HepG2 (cell line): ENCODE data around the gene SIK3. TPM values are rescaled to one million over a fixed set of nuclear protein-coding genes. Genes with fewer than 3 reads are reported as not detected.

ENCODE experiments used
- ATAC-seq: fragments of 200-7000 bp; cut with Tn5 transposase; 3 replicates; pipeline ENCODE4 v1.9.1; 2020; ENCODE audit warnings: mild to moderate bottlenecking, moderate library complexity
- BruUV-seq: library from RNA; stranded (reverse); fragments of 400-500 nt; replicated peaks from 2 replicates; lab custom pipeline; 2021; lab: Mats Ljungman, UMichigan
- CTCF ChIA-PET: fragments of 300-600 bp; formaldehyde crosslinking; extraction: SDS; loops from one replicate; lab custom pipeline; 2021; ENCODE audit warnings: low total read pairs, inconsistent platforms, low intra/inter-chr PET ratio; lab: Yijun Ruan, JAX
- POLR2A ChIA-PET: fragments of 350-600 bp; sonication (Branson Sonifier 250); formaldehyde crosslinking; loops from one replicate; lab custom pipeline; 2020; ENCODE audit warnings: antibody characterized with exemption, inconsistent platforms; lab: Yijun Ruan, JAX
- DNase-seq: peaks from one replicate; pipeline ENCODE4 v3.0.0-alpha.2; 2015; ENCODE audit warnings: low spot score
- FAIRE-seq: peaks from 3 replicates; lab custom pipeline; 2011; peaks lifted over from hg19 to GRCh38; lab: Jason Lieb, UNC
- H2AFZ ChIP-seq: one replicate; pipeline ENCODE4 v1.6.1; 2011; ENCODE audit warnings: low read length, inconsistent platforms
- H3K27ac ChIP-seq: fragments of 300-600 bp; 3 replicates; pipeline ENCODE4 v1.8.0; 2011; ENCODE audit warnings: mixed run types, mild to moderate bottlenecking, mixed read lengths, low read length, inconsistent platforms; ENCODE audit not compliant: insufficient read depth; ENCODE audit errors: extremely low read length
- H3K27me3 ChIP-seq, 2 experiments: fragments of 200-600 bp in 1 of 2; 2 replicates in 1 of 2; 3 replicates in 1 of 2; pipeline versions ENCODE4 v1.6.0 to v1.8.0; 2011; ENCODE audit warnings: low read length in 2 of 2, mild to moderate bottlenecking in 2 of 2, moderate library complexity in 2 of 2, inconsistent platforms in 1 of 2; ENCODE audit not compliant: insufficient read depth in 2 of 2, control insufficient read depth in 1 of 2
- H3K36me3 ChIP-seq, 2 experiments: fragments of 200-600 bp in 1 of 2; replicated peaks in 1 of 2; 2 replicates in 1 of 2; 3 replicates in 1 of 2; pipeline versions ENCODE4 v1.5.1 to v1.8.0; 2011; ENCODE audit warnings: low read length in 2 of 2, inconsistent platforms in 1 of 2; ENCODE audit not compliant: insufficient read depth in 2 of 2, control insufficient read depth in 1 of 2
- H3K4me1 ChIP-seq: 2 replicates; pipeline ENCODE4 v1.5.1; 2012; ENCODE audit warnings: low read length, inconsistent platforms; ENCODE audit not compliant: insufficient read depth
- H3K4me2 ChIP-seq: 2 replicates; pipeline ENCODE4 v1.6.0; 2011; ENCODE audit warnings: low read depth, low read length, inconsistent platforms
- H3K4me3 ChIP-seq, 3 experiments: fragments of 200-600 bp in 1 of 3; sonication (generic), shearing (Covaris generic) in 1 of 3; replicated peaks in 1 of 3; 2 replicates each; pipeline ENCODE4 v1.5.1; 2011 to 2016; ENCODE audit warnings: low read length in 3 of 3, inconsistent platforms in 2 of 3, low read depth in 2 of 3, mild to moderate bottlenecking in 2 of 3, control low read depth in 1 of 3, mixed read lengths in 1 of 3; ENCODE audit not compliant: insufficient read depth in 1 of 3
- H3K79me2 ChIP-seq: one replicate; pipeline ENCODE4 v1.6.1; 2011; ENCODE audit warnings: low read length, inconsistent platforms; ENCODE audit not compliant: insufficient read depth
- H3K9ac ChIP-seq: 2 replicates; pipeline ENCODE4 v1.6.0; 2011; ENCODE audit warnings: mild to moderate bottlenecking, low read depth, low read length, inconsistent platforms; ENCODE audit not compliant: insufficient read depth
- H3K9me3 ChIP-seq: 2 replicates; pipeline ENCODE4 v1.5.1; 2012; ENCODE audit warnings: mild to moderate bottlenecking, low read length
- H4K20me1 ChIP-seq: 2 replicates; pipeline ENCODE4 v1.6.0; 2011; ENCODE audit warnings: inconsistent platforms, mild to moderate bottlenecking, low read length, moderate library complexity; ENCODE audit not compliant: insufficient read depth
- AKAP8 ChIP-seq: sonication (generic); formaldehyde crosslinking; IDR thresholded peaks from 2 replicates; pipeline ENCODE4 v1.5.1; 2020; ENCODE audit warnings: mild to moderate bottlenecking, missing genetic modification reagents
- BCL6 ChIP-seq: IDR thresholded peaks from 2 replicates; pipeline ENCODE4 v1.6.1; 2016; ENCODE audit warnings: missing genetic modification reagents, missing compliant biosample characterization
- CEBPZ ChIP-seq: IDR thresholded peaks from 2 replicates; pipeline ENCODE4 v1.6.1; 2012; ENCODE audit warnings: low read length, improper control_type of control experiment
- NCOA1 ChIP-seq: sonication (generic); formaldehyde crosslinking; IDR thresholded peaks from 2 replicates; pipeline ENCODE4 v1.9.0; 2021; ENCODE audit warnings: missing genetic modification reagents
- PITX1 ChIP-seq: sonication (generic); formaldehyde crosslinking; IDR thresholded peaks from 2 replicates; pipeline ENCODE4 v1.5.1; 2020; ENCODE audit warnings: mild to moderate bottlenecking, missing genetic modification reagents
- PRDM15 ChIP-seq: sonication (generic); formaldehyde crosslinking; IDR thresholded peaks from 2 replicates; pipeline ENCODE4 v1.4.0; 2020; ENCODE audit warnings: missing genetic modification reagents
- RARG ChIP-seq: sonication (generic); formaldehyde crosslinking; IDR thresholded peaks from 2 replicates; pipeline ENCODE4 v1.4.0; 2020; ENCODE audit warnings: low read depth, mild to moderate bottlenecking, missing genetic modification reagents
- RXRB ChIP-seq: IDR thresholded peaks from 2 replicates; pipeline ENCODE4 v1.6.1; 2016; ENCODE audit warnings: borderline replicate concordance, missing genetic modification reagents, missing compliant biosample characterization
- TGIF2 ChIP-seq: IDR thresholded peaks from 2 replicates; pipeline ENCODE4 v1.6.1; 2016; ENCODE audit warnings: control low read depth, missing compliant biosample characterization
- ZFP36L2 ChIP-seq: sonication (generic); formaldehyde crosslinking; IDR thresholded peaks from 2 replicates; pipeline ENCODE4 v1.4.0; 2020; ENCODE audit warnings: missing genetic modification reagents
- ZNF644 ChIP-seq: IDR thresholded peaks from 2 replicates; pipeline ENCODE4 v1.6.1; 2016; ENCODE audit warnings: low read depth
- ZZZ3 ChIP-seq: sonication (generic); formaldehyde crosslinking; IDR thresholded peaks from 2 replicates; pipeline ENCODE4 v1.4.0; 2020; ENCODE audit warnings: missing genetic modification reagents, mild to moderate bottlenecking, borderline replicate concordance
- WGBS: methylation state at CpG from one replicate; pipeline ENCODE4 v1.1.6; 2017; ENCODE audit warnings: low lambda C conversion rate; 5-methylcytosine and 5-hydroxymethylcytosine counted together
- in situ Hi-C: cut with HindIII; loops from 2 replicates; pipeline ENCODE4 v1.10.0; 2017; ENCODE audit warnings: low pct_unique_long_range_greater_than_20kb; ENCODE audit not compliant: extremely low pct_ligation_motif_present
- intact Hi-C: fragments of 100-400 bp; cut with micrococcal nuclease; formaldehyde crosslinking; loops from one replicate; pipeline ENCODE4 v1.10.0; 2022; ENCODE audit not compliant: unreplicated experiment
- polyA plus RNA-seq, 8 experiments: library from polyadenylated mRNA; depleted of rRNA in 3 of 8; stranded (reverse) in 7 of 8; unstranded in 1 of 8; fragments of >200 nt; fragmentation: Illumina TruSeq in 4 of 8; extraction: Trizol in 4 of 8; gene quantifications; 2 replicates each; pipeline versions ENCODE4 v1.2.1 to v1.2.3, GENCODE V29; 2011 to 2016; ENCODE audit warnings: low read depth in 4 of 8, missing spikeins in 1 of 8, mixed read lengths in 1 of 8; ENCODE audit not compliant: insufficient read depth in 1 of 8
- total RNA-seq, 5 experiments: library from RNA; depleted of rRNA; stranded (reverse); fragments of >200 nt; fragmentation: Illumina TruSeq; extraction: Trizol; gene quantifications; 2 replicates each; pipeline ENCODE4 v1.2.3, GENCODE V29; 2016; ENCODE audit warnings: low read depth in 1 of 5
- TF ChIP-seq, protein P1 (sequence below): sonication (generic); formaldehyde crosslinking; IDR thresholded peaks from 2 replicates; pipeline ENCODE4 v1.9.0; 2021; ENCODE audit warnings: missing genetic modification reagents, borderline replicate concordance
- TF ChIP-seq, protein P2 (sequence below): sonication (generic); formaldehyde crosslinking; conservative IDR thresholded peaks from 2 replicates; pipeline ENCODE4 v1.4.0; 2020; ENCODE audit warnings: missing genetic modification reagents
- TF ChIP-seq, protein P3 (sequence below): IDR thresholded peaks from 2 replicates; pipeline ENCODE4 v1.6.1; 2016; ENCODE audit warnings: missing compliant biosample characterization, missing genetic modification reagents, borderline replicate concordance

The SIK3 gene
- total and polyA plus RNA-seq, 2 of the 13 experiments (the other 11 are each of a cell fraction or from before 2014, with no cell fraction given): 5.7 to 9.8 TPM

- no peak for DNase-seq
- no peaks in the 10 kb centered on the region for H3K9me3 ChIP-seq
- ATAC-seq: no peak
- ChIA-PET CTCF (no interaction called here), POLR2A (interaction anchor here (1.5 kb wide), 1 partner anchor 20 kb away, joined by 3 read pairs; no protein-coding TSS in a partner anchor)
- H3K4me3 ChIP-seq: no peak overlapping the region
- no peak for FAIRE-seq
- no peak overlapping the region for H3K4me2 ChIP-seq
- H3K79me2 ChIP-seq: no peaks in the 10 kb centered on the region
- no peaks in the 10 kb centered on the region for H4K20me1 ChIP-seq
- H3K9ac ChIP-seq: no peak overlapping the region
- H3K27me3 ChIP-seq: no peaks in the 10 kb centered on the region
- H3K27ac ChIP-seq: no peak overlapping the region
- over 99% methylated on average over 6 of the region's 6 CpGs for WGBS
- no peaks in the 10 kb centered on the region for H3K4me1 ChIP-seq
- peaks cover 24 to 51% of the 10 kb centered on the region in 2 experiments; a peak in 4 of 5 replicates for H3K36me3 ChIP-seq
- no TSS peak for BruUV-seq
- intact Hi-C loops (no loop called here), in situ Hi-C loops (no loop called here)
- H2AFZ ChIP-seq: no peak overlapping the region
- TF ChIP-seq, protein P1, sequence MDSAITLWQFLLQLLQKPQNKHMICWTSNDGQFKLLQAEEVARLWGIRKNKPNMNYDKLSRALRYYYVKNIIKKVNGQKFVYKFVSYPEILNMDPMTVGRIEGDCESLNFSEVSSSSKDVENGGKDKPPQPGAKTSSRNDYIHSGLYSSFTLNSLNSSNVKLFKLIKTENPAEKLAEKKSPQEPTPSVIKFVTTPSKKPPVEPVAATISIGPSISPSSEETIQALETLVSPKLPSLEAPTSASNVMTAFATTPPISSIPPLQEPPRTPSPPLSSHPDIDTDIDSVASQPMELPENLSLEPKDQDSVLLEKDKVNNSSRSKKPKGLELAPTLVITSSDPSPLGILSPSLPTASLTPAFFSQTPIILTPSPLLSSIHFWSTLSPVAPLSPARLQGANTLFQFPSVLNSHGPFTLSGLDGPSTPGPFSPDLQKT (CRISPR knock-in tag): no peak
- TF ChIP-seq TGIF2 (CRISPR knock-in tag): no peak
- TF ChIP-seq NCOA1 (CRISPR knock-in tag): no peak
- no peak for TF ChIP-seq ZZZ3 (CRISPR knock-in tag)
- TF ChIP-seq ZFP36L2 (CRISPR knock-in tag): no peak
- no peak for TF ChIP-seq RARG (CRISPR knock-in tag)
- no peak for TF ChIP-seq BCL6 (CRISPR knock-in tag)
- no peak for TF ChIP-seq ZNF644 (CRISPR knock-in tag)
- TF ChIP-seq PRDM15: no peak
- TF ChIP-seq AKAP8 (CRISPR knock-in tag): no peak
- TF ChIP-seq, protein P2, sequence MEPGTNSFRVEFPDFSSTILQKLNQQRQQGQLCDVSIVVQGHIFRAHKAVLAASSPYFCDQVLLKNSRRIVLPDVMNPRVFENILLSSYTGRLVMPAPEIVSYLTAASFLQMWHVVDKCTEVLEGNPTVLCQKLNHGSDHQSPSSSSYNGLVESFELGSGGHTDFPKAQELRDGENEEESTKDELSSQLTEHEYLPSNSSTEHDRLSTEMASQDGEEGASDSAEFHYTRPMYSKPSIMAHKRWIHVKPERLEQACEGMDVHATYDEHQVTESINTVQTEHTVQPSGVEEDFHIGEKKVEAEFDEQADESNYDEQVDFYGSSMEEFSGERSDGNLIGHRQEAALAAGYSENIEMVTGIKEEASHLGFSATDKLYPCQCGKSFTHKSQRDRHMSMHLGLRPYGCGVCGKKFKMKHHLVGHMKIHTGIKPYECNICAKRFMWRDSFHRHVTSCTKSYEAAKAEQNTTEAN (CRISPR knock-in tag): no peak
- TF ChIP-seq, protein P3, sequence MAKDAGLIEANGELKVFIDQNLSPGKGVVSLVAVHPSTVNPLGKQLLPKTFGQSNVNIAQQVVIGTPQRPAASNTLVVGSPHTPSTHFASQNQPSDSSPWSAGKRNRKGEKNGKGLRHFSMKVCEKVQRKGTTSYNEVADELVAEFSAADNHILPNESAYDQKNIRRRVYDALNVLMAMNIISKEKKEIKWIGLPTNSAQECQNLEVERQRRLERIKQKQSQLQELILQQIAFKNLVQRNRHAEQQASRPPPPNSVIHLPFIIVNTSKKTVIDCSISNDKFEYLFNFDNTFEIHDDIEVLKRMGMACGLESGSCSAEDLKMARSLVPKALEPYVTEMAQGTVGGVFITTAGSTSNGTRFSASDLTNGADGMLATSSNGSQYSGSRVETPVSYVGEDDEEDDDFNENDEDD: no peak
- TF ChIP-seq CEBPZ: no peak
- no peak for TF ChIP-seq RXRB (CRISPR knock-in tag)
- no peak for TF ChIP-seq PITX1 (CRISPR knock-in tag)
Observed at GRCh38 chr11:116849486-116849885, 248.7 kb downstream of the SIK3 start.
